ENCODE data around the gene FOXP1.

Gene FOXP1

DNA sequence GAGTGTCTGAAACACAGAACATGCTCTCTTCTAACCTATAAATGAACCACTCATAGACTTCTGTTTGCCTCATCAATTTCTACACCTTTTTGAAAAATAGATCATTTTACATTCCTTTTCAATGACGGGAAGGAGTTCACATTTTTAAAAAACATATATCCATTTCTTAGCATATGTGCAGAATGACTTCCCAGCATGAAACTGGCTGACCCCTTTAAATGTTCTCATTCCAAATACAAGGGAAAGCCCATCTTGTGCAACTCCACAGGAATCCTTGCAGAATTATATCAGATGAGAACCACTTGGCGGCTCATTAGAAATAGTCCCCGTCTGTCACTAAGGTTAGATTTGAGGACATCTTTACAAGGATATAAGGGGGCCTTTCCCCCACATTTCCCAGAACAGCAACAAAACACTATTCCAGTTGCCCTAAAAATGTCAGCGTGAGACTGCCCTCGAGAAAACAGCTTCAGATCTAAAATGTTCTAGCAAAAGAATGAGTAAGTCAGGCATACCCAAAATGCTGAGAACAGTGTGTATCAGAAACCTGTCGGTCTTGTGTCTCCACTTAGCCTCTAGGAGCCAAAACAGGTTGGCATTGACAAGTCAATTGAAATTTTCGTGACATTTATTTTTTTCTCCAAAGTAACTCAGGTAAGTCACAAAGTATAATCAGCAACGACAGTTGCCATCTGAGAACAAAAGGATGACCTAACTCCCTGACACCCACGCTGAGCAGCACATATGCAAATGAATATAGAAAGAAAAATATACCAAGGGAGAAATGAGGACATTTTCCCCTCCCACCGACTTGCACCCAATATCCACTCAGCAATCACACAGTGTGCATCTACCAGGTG, 63.1 kb downstream of the FOXP1 start:
- Histone ChIP-seq H3K9ac (ENCODE audit: low read length) (no peak overlapping the region), H3K9me2 (replicated peaks; ENCODE audit: insufficient read depth, low read length) (no peaks in the 10 kb centered on the region), H2AFZ (ENCODE audit: low read depth, low read length, severe bottlenecking) (no peak overlapping the region), H4K20me1 (ENCODE audit: low read depth, low read length) (no peaks in the 10 kb centered on the region), H3K4me2 (ENCODE audit: low read depth, low read length, poor library complexity, severe bottlenecking) (no peak overlapping the region), H3K79me2 (ENCODE audit: insufficient read depth, low read length) (no peaks in the 10 kb centered on the region), H3K36me3 (ENCODE audit: low read length) (no peaks in the 10 kb centered on the region), H3K27me3 (ENCODE audit: low read length) (no peaks in the 10 kb centered on the region), H3K4me3 (ENCODE audit: insufficient read depth, low read length, poor library complexity, severe bottlenecking) (no peak overlapping the region), H3F3A (ENCODE audit: insufficient read depth) (no peaks in the 10 kb centered on the region), H3K27ac (ENCODE audit: low read depth, low read length) (no peak overlapping the region), H3K9me3 (ENCODE audit: insufficient read depth, low read length) (no peaks in the 10 kb centered on the region)
- TF ChIP-seq, protein P1, sequence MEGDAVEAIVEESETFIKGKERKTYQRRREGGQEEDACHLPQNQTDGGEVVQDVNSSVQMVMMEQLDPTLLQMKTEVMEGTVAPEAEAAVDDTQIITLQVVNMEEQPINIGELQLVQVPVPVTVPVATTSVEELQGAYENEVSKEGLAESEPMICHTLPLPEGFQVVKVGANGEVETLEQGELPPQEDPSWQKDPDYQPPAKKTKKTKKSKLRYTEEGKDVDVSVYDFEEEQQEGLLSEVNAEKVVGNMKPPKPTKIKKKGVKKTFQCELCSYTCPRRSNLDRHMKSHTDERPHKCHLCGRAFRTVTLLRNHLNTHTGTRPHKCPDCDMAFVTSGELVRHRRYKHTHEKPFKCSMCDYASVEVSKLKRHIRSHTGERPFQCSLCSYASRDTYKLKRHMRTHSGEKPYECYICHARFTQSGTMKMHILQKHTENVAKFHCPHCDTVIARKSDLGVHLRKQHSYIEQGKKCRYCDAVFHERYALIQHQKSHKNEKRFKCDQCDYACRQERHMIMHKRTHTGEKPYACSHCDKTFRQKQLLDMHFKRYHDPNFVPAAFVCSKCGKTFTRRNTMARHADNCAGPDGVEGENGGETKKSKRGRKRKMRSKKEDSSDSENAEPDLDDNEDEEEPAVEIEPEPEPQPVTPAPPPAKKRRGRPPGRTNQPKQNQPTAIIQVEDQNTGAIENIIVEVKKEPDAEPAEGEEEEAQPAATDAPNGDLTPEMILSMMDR (IDR thresholded peaks at IDR 0.05; ENCODE audit: insufficient read depth, low read length, poor library complexity, severe bottlenecking): no peak
- TF ChIP-seq EZH2phosphoT487 (conservative IDR thresholded peaks at IDR 0.05; ENCODE audit: low read length): no peak

DNA sequence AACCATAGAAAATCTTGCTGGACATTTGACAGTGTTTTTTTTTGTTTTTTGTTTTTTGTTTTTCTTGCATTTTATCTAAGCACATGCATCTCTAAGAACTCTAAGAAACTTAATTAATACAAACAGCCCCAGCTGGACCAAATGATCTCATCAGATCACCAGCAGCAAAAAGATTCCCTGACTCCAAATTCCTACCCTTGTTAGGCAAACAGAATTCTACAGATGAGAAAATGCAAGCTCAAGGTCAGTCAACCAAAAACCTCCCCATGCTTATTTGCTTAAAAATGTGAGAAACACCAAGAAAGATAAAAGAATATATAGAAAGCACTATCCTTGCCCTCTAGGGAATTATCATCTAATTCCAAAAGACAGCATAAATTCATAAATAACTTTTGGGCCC, 65.4 kb downstream of the FOXP1 start:
- Histone ChIP-seq H3K79me2 (ENCODE audit: insufficient read depth, low read length) (no peaks in the 10 kb centered on the region), H3K4me2 (ENCODE audit: low read depth, low read length, poor library complexity, severe bottlenecking) (no peak overlapping the region), H3K9ac (ENCODE audit: low read length) (no peak overlapping the region), H3K9me3 (ENCODE audit: insufficient read depth, low read length) (no peaks in the 10 kb centered on the region), H3K36me3 (ENCODE audit: low read length) (no peaks in the 10 kb centered on the region), H3K9me2 (replicated peaks; ENCODE audit: insufficient read depth, low read length) (no peaks in the 10 kb centered on the region), H3K27me3 (ENCODE audit: low read length) (no peaks in the 10 kb centered on the region), H3K27ac (ENCODE audit: low read depth, low read length) (no peak overlapping the region), H3F3A (ENCODE audit: insufficient read depth) (no peaks in the 10 kb centered on the region), H4K20me1 (ENCODE audit: low read depth, low read length) (no peaks in the 10 kb centered on the region), H2AFZ (ENCODE audit: low read depth, low read length, severe bottlenecking) (no peak overlapping the region), H3K4me3 (ENCODE audit: insufficient read depth, low read length, poor library complexity, severe bottlenecking) (no peak overlapping the region)
- TF ChIP-seq, protein P1 (IDR thresholded peaks at IDR 0.05; ENCODE audit: insufficient read depth, low read length, poor library complexity, severe bottlenecking): no peak
- no peak for TF ChIP-seq EZH2phosphoT487 (conservative IDR thresholded peaks at IDR 0.05; ENCODE audit: low read length)

DNA sequence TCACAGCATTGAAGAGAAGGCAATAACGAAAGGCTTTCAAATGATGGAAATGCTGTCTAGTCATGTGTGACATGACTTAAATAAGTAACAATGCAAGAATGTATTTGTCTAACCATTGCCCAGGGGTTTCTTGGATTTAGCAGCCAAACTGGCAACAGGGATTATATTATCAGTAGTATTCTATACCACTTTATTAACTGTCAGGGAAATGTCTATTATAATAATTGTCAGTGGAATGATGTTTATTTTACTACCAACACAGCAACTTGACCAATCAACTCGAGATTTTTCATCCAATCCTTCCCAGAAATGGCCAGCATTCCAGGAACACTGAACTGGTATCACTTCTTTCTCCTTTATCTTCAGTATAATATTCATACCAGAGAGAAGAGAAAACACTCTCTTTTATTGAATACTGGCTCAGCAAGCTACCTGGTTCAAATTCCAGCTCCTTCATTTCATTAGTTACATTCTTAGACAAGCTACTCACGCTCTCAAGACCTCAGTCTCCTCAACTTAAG, 66.2 kb downstream of the FOXP1 start:
- H3K9me3 ChIP-seq (ENCODE audit: insufficient read depth, low read length): no peaks in the 10 kb centered on the region
- no peaks in the 10 kb centered on the region for H4K20me1 ChIP-seq (ENCODE audit: low read depth, low read length)
- no peaks in the 10 kb centered on the region for H3K9me2 ChIP-seq (replicated peaks; ENCODE audit: insufficient read depth, low read length)
- H3K9ac ChIP-seq (ENCODE audit: low read length): no peak overlapping the region
- H3K36me3 ChIP-seq (ENCODE audit: low read length): no peaks in the 10 kb centered on the region
- no peaks in the 10 kb centered on the region for H3K27me3 ChIP-seq (ENCODE audit: low read length)
- H3K4me2 ChIP-seq (ENCODE audit: low read depth, low read length, poor library complexity, severe bottlenecking): no peak overlapping the region
- H3K79me2 ChIP-seq (ENCODE audit: insufficient read depth, low read length): no peaks in the 10 kb centered on the region
- no peaks in the 10 kb centered on the region for H3F3A ChIP-seq (ENCODE audit: insufficient read depth)
- H3K4me3 ChIP-seq (ENCODE audit: insufficient read depth, low read length, poor library complexity, severe bottlenecking): no peak overlapping the region
- H2AFZ ChIP-seq (ENCODE audit: low read depth, low read length, severe bottlenecking): no peak overlapping the region
- TF ChIP-seq, protein P1 (IDR thresholded peaks at IDR 0.05; ENCODE audit: insufficient read depth, low read length, poor library complexity, severe bottlenecking): no peak
- TF ChIP-seq EZH2phosphoT487 (conservative IDR thresholded peaks at IDR 0.05; ENCODE audit: low read length): no peak
- no peak overlapping the region for H3K27ac ChIP-seq (ENCODE audit: low read depth, low read length)

Measured in SU-DHL-6 (cell line).